ENCODE measurements around the gene LRRC4C.

Gene LRRC4C

GRCh38 chr11:41398175-41398574 is 61.3 kb downstream of the LRRC4C start:
- POLR2A ChIA-PET (ENCODE audit: low non-redundant PET), result no interaction called here
- no peak for DNase-seq (ENCODE audit: low spot score)
- TF ChIP-seq CTCF (conservative IDR thresholded peaks at IDR 0.05; ENCODE audit: low read depth), result no peak
- CTCF ChIA-PET, result no interaction called here
- no peak overlapping the region for H3K27ac ChIP-seq

GRCh38 chr11:41394521-41395195 is 64.8 kb downstream of the LRRC4C start:
- DNase-seq (ENCODE audit: low spot score), result no peak
- ChIA-PET POLR2A (ENCODE audit: low non-redundant PET) (no interaction called here), CTCF (no interaction called here)
- H3K27ac ChIP-seq, result no peak overlapping the region
- TF ChIP-seq CTCF (conservative IDR thresholded peaks at IDR 0.05; ENCODE audit: low read depth), result no peak

- no peak for TF ChIP-seq CTCF (conservative IDR thresholded peaks at IDR 0.05; ENCODE audit: low read depth)
- DNase-seq (ENCODE audit: low spot score), result no peak
- CTCF ChIA-PET, result no interaction called here
- no peak overlapping the region for H3K27ac ChIP-seq
- POLR2A ChIA-PET (ENCODE audit: low non-redundant PET), result no interaction called here
Measured at GRCh38 chr11:41392596-41392995, 66.9 kb downstream of the LRRC4C start.

DNA sequence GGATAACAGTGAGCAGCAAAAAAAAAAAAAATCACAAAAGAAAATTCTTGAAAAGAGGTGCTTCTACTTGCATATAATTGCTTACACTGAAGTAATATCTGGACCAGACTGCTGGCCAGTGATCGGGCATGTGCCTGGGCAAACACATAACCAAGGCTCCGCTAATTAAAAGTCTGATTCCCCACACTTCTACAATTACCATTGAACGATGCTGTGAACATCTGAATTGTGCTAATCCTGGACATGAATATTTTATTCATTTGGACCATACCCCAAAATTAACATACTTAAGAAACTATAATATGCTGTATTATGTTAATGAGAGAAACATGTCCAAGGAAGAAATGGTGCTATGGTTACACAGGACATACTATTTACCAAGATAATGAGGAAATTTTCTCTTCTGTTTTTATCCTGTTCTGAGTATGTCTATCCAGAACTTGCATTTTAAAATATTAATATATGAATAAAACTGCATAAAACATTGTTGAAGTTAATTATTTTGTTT is 69.8 kb downstream of the LRRC4C start:
- CTCF ChIA-PET, result no interaction called here
- DNase-seq (ENCODE audit: low spot score), result no peak
- POLR2A ChIA-PET (ENCODE audit: low non-redundant PET), result no interaction called here
- TF ChIP-seq CTCF (conservative IDR thresholded peaks at IDR 0.05; ENCODE audit: low read depth), result no peak
- H3K27ac ChIP-seq, result no peak overlapping the region

DNA sequence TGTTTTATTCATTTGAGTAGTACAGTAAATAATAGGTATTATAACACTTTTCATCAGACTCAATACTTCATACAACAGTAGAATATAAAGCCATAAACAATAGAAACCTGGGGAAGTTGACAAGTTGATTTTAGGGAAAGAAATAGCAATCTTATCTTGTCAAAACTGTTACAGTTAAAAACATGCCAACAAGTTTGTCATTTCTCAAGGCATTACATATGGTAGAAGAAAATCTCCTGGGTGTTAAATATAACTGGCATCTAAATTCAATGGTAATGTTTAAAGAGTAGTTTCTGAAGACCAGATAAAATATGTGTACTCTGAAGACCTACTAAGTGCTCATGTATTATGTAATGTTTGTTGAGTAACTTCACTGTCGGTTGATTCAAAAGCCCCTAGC is 75.1 kb downstream of the LRRC4C start:
- ChIA-PET CTCF (interaction anchor here (0.6 kb wide), 1 partner anchor 209 kb away, joined by 3 read pairs; no protein-coding TSS in a partner anchor), POLR2A (ENCODE audit: low non-redundant PET) (no interaction called here)
- no peak for TF ChIP-seq CTCF (conservative IDR thresholded peaks at IDR 0.05; ENCODE audit: low read depth)
- DNase-seq (ENCODE audit: low spot score), result no peak
- H3K27ac ChIP-seq, result no peak overlapping the region

GRCh38 chr11:41383768-41384167 is 75.7 kb downstream of the LRRC4C start:
- ChIA-PET POLR2A (ENCODE audit: low non-redundant PET) (no interaction called here), CTCF (interaction anchor here (0.6 kb wide), 1 partner anchor 208 kb away, joined by 3 read pairs; no protein-coding TSS in a partner anchor)
- no peak overlapping the region for H3K27ac ChIP-seq
- no peak for DNase-seq (ENCODE audit: low spot score)
- TF ChIP-seq CTCF (conservative IDR thresholded peaks at IDR 0.05; ENCODE audit: low read depth), result no peak
